Tibial nerve (tissue), 4 donors: ENCODE results near the gene UBE2Q1. TPM values are rescaled to one million over a fixed set of nuclear protein-coding genes. Genes with fewer than 3 reads are reported as not detected.

ENCODE experiments used
- DNase-seq, 2 donors: peaks; one replicate each; pipeline ENCODE4 v3.0.0-alpha.2; 2019; ENCODE audit warnings: low spot score in 2 of 2
- H3K27ac ChIP-seq, 4 donors: fragments of 200-600 bp; sonication (generic) in 3 of 4; one replicate each; pipeline ENCODE4 v1.5.1; 2017 to 2019; ENCODE audit warnings: mild to moderate bottlenecking in 1 of 4
- H3K27me3 ChIP-seq, 2 donors: fragments of 200-600 bp; sonication (generic) in 1 of 2; one replicate each; pipeline versions ENCODE4 v1.5.1 to v1.6.0; 2017 to 2019
- H3K36me3 ChIP-seq, 3 donors: fragments of 200-600 bp; sonication (generic); one replicate each; pipeline ENCODE4 v1.5.1; 2018 to 2019
- H3K4me1 ChIP-seq, 4 donors: fragments of 200-600 bp; sonication (generic) in 3 of 4; one replicate each; pipeline ENCODE4 v1.5.1; 2017 to 2019
- H3K4me3 ChIP-seq, 4 donors: fragments of 200-600 bp; sonication (generic) in 3 of 4; one replicate each; pipeline ENCODE4 v1.5.1; 2017 to 2019; ENCODE audit warnings: mild to moderate bottlenecking in 1 of 4, moderate library complexity in 1 of 4
- H3K9me3 ChIP-seq, 4 donors: fragments of 200-600 bp; sonication (generic) in 3 of 4; one replicate each; pipeline ENCODE4 v1.5.1; 2017 to 2019
- CTCF ChIP-seq, 5 experiments: fragments of 200-600 bp in 3 of 5; fragments of 450-650 bp in 2 of 5; sonication (generic) in 3 of 5; IDR thresholded peaks; one replicate each; pipeline ENCODE4 v1.5.1; 2016 to 2019; ENCODE audit warnings: antibody characterized with exemption in 5 of 5, mild to moderate bottlenecking in 3 of 5, moderate library complexity in 2 of 5
- EP300 ChIP-seq, 2 donors: sonication (generic); formaldehyde crosslinking; IDR thresholded peaks; one replicate each; pipeline ENCODE4 v1.6.1; 2017; ENCODE audit warnings: antibody characterized with exemption in 2 of 2, mild to moderate bottlenecking in 1 of 2
- POLR2A ChIP-seq, 2 donors: fragments of 450-650 bp; IDR thresholded peaks; one replicate each; pipeline ENCODE4 v1.6.1; 2017; ENCODE audit warnings: antibody characterized with exemption in 2 of 2, mild to moderate bottlenecking in 2 of 2, moderate library complexity in 2 of 2
- WGBS, 2 donors: methylation state at CpG; one replicate each; pipeline ENCODE4 v1.1.5; 2018; 5-methylcytosine and 5-hydroxymethylcytosine counted together
- total RNA-seq, 4 donors: library from RNA; depleted of rRNA; stranded (reverse); fragments of >200 nt; gene quantifications; one replicate each; pipeline ENCODE4 v1.1.0, GENCODE V29; 2016

The UBE2Q1 gene
- total RNA-seq, 4 donors from 2014 or later = 14.9 to 69.8 (median 18.9) TPM

GRCh38 chr1:154586641-154587040, 28.2 kb upstream of the UBE2Q1 start:
- Histone ChIP-seq H3K27me3 (no peaks in the 10 kb centered on the region), H3K9me3 (no peaks in the 10 kb centered on the region), H3K4me3 (no peak overlapping the region), H3K27ac (no peak overlapping the region), H3K4me1 (no peaks in the 10 kb centered on the region), H3K36me3 (peaks cover 10 to 100% (median 69%) of the 10 kb centered on the region in 3 donors)
- DNase-seq = no peak
- TF ChIP-seq POLR2A (IDR thresholded peaks at IDR 0.05) (no peak), CTCF (IDR thresholded peaks at IDR 0.05) (no peak), EP300 (IDR thresholded peaks at IDR 0.05) (no peak)
- WGBS, 2 donors = 92% methylated on average over 6 of the region's 6 CpGs

GRCh38 chr1:154586231-154586630, 27.8 kb upstream of the UBE2Q1 start:
- Histone ChIP-seq H3K36me3 (peaks cover 10 to 100% (median 68%) of the 10 kb centered on the region in 3 donors), H3K4me3 (no peak overlapping the region), H3K27me3 (no peaks in the 10 kb centered on the region), H3K27ac (no peak overlapping the region), H3K9me3 (no peaks in the 10 kb centered on the region), H3K4me1 (no peaks in the 10 kb centered on the region)
- DNase-seq = no peak
- TF ChIP-seq CTCF (IDR thresholded peaks at IDR 0.05) (no peak), EP300 (IDR thresholded peaks at IDR 0.05) (no peak), POLR2A (IDR thresholded peaks at IDR 0.05) (no peak)
- WGBS, 2 donors = 87% methylated on average over 10 of the region's 10 CpGs

- H3K4me3 ChIP-seq = no peak overlapping the region
- peaks cover 8 to 100% (median 69%) of the 10 kb centered on the region in 3 donors for H3K36me3 ChIP-seq
- H3K27me3 ChIP-seq = no peaks in the 10 kb centered on the region
- DNase-seq = no peak
- H3K27ac ChIP-seq = no peak overlapping the region
- no peaks in the 10 kb centered on the region for H3K4me1 ChIP-seq
- WGBS, 2 donors = 81 to 86% methylated on average over 9 of the region's 9 CpGs
- TF ChIP-seq POLR2A (IDR thresholded peaks at IDR 0.05) (no peak), EP300 (IDR thresholded peaks at IDR 0.05) (no peak), CTCF (IDR thresholded peaks at IDR 0.05) (no peak)
- H3K9me3 ChIP-seq = no peaks in the 10 kb centered on the region
These were observed 26.0 kb upstream of the UBE2Q1 start for GRCh38 chr1:154584267-154584994.

GRCh38 chr1:154583773-154584172, 25.3 kb upstream of the UBE2Q1 start:
- H3K4me1 ChIP-seq = no peaks in the 10 kb centered on the region
- no peaks in the 10 kb centered on the region for H3K27me3 ChIP-seq
- no peak overlapping the region for H3K27ac ChIP-seq
- 64 to 65% methylated on average over 6 to 9 of the region's 9 CpGs for WGBS, 2 donors
- TF ChIP-seq EP300 (IDR thresholded peaks at IDR 0.05) (no peak), POLR2A (IDR thresholded peaks at IDR 0.05) (no peak), CTCF (IDR thresholded peaks at IDR 0.05) (no peak)
- no peak for DNase-seq
- H3K36me3 ChIP-seq = peaks cover 8 to 100% (median 63%) of the 10 kb centered on the region in 3 donors
- H3K9me3 ChIP-seq = no peaks in the 10 kb centered on the region
- H3K4me3 ChIP-seq = no peak overlapping the region

- no peak for TF ChIP-seq CTCF (IDR thresholded peaks at IDR 0.05)
- TF ChIP-seq POLR2A (IDR thresholded peaks at IDR 0.05) = no peak
- no peak for TF ChIP-seq EP300 (IDR thresholded peaks at IDR 0.05)
- no peak for DNase-seq
- peaks cover 8 to 100% (median 54%) of the 10 kb centered on the region in 3 donors for H3K36me3 ChIP-seq
- no peak overlapping the region for H3K4me3 ChIP-seq
- no peaks in the 10 kb centered on the region for H3K9me3 ChIP-seq
- peaks cover 0 to 1% (median 0%) of the 10 kb centered on the region in 4 donors for H3K4me1 ChIP-seq
- WGBS, 2 donors = 88 to 93% methylated on average over 6 of the region's 6 CpGs
- H3K27ac ChIP-seq = no peak overlapping the region
- H3K27me3 ChIP-seq = no peaks in the 10 kb centered on the region
These were observed 24.4 kb upstream of the UBE2Q1 start for GRCh38 chr1:154582885-154583284.
